Lower leg skin (tissue), 3 donors: Measurements from ENCODE around the gene CBX2.

Source experiments
- POLR2A ChIP-seq, 2 donors: fragments of 450-650 bp; IDR thresholded peaks; one replicate each; pipeline ENCODE4 v1.6.1; 2016 to 2017; ENCODE audit warnings: antibody characterized with exemption in 2 of 2, mild to moderate bottlenecking in 1 of 2, moderate library complexity in 1 of 2
- TF ChIP-seq, protein P1 (sequence below), 3 donors: fragments of 450-650 bp; IDR thresholded peaks; one replicate each; pipeline ENCODE4 v1.5.1; 2016; ENCODE audit warnings: antibody characterized with exemption in 3 of 3, mild to moderate bottlenecking in 3 of 3, moderate library complexity in 2 of 3

DNA sequence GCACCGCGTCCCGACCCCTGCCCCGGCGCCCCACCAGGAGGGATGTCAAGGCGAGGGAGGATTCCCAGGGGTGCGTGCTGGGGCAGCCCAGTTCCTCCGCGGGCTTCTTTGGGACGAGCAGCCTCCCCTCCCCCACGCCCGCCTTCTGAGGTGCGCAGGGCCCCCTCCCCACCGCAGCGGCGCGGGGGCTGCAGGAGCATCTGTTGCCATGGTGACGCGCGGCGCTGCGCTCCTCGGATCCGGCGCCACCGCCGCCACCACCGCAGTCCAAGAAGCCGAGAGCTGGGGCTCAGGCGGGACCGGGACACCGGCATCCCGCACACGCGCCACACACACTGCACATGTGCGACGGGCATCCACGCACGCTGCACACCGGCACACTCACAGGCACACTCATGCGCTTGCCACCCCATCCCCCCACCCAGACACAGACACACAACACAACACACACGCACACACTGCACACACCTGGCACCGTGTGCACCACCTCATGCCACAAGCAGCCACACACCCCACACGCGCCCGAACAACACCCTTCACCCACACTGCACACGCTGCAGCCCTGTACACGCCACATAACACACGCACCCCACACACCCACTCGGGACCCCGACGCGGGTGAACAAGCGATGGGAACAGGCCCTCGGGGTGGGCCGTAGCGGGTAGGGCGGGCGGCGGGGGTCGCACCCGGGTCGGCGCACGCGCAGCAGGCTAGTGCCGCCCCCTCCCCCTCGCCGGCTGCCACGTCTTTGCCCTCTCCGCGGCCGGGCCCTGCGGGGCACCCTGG lies 30.2 kb upstream of the CBX2 start:
- TF ChIP-seq POLR2A (IDR thresholded peaks at IDR 0.05): no peak
- TF ChIP-seq, protein P1, sequence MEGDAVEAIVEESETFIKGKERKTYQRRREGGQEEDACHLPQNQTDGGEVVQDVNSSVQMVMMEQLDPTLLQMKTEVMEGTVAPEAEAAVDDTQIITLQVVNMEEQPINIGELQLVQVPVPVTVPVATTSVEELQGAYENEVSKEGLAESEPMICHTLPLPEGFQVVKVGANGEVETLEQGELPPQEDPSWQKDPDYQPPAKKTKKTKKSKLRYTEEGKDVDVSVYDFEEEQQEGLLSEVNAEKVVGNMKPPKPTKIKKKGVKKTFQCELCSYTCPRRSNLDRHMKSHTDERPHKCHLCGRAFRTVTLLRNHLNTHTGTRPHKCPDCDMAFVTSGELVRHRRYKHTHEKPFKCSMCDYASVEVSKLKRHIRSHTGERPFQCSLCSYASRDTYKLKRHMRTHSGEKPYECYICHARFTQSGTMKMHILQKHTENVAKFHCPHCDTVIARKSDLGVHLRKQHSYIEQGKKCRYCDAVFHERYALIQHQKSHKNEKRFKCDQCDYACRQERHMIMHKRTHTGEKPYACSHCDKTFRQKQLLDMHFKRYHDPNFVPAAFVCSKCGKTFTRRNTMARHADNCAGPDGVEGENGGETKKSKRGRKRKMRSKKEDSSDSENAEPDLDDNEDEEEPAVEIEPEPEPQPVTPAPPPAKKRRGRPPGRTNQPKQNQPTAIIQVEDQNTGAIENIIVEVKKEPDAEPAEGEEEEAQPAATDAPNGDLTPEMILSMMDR (IDR thresholded peaks at IDR 0.05): no peak
